COLO668 (cell line): Measurements from ENCODE around the gene ZFX.

Source experiments
- DNase-seq: peaks from one replicate; lab custom pipeline; 2025; ENCODE audit not compliant: unreplicated experiment; lab: John Stamatoyannopoulos, UW

ZFX gene

GRCh38 chrX:24198101-24198500, 48.6 kb downstream of the ZFX start:
- DNase-seq, result no peak

- no peak for DNase-seq
Measured at GRCh38 chrX:24200133-24200532, 50.6 kb downstream of the ZFX start.

- DNase-seq, result no peak
Measured at GRCh38 chrX:24201216-24201615, 51.7 kb downstream of the ZFX start.

- DNase-seq, result no peak
Measured at GRCh38 chrX:24202465-24203031, 53.0 kb downstream of the ZFX start.

GRCh38 chrX:24203072-24203808, 53.7 kb downstream of the ZFX start:
- no peak for DNase-seq

GRCh38 chrX:24204331-24204730, 54.8 kb downstream of the ZFX start:
- DNase-seq, result no peak

- DNase-seq, result no peak
Measured at GRCh38 chrX:24204958-24205357, 55.4 kb downstream of the ZFX start.

- no peak for DNase-seq
Measured at GRCh38 chrX:24207826-24208225, 58.3 kb downstream of the ZFX start.

- no peak for DNase-seq
Measured at GRCh38 chrX:24208496-24209240, 59.1 kb downstream of the ZFX start.

- no peak for DNase-seq
Measured at GRCh38 chrX:24210190-24210589, 60.7 kb downstream of the ZFX start.

GRCh38 chrX:24214568-24214967, 65.0 kb downstream of the ZFX start:
- DNase-seq, result no peak

GRCh38 chrX:24215272-24215671, 65.7 kb downstream of the ZFX start:
- DNase-seq, result no peak

- DNase-seq, result no peak
Measured at GRCh38 chrX:24216037-24216436, 66.5 kb downstream of the ZFX start.

GRCh38 chrX:24216827-24217226, 67.3 kb downstream of the ZFX start:
- no peak for DNase-seq

GRCh38 chrX:24219320-24219719, 69.8 kb downstream of the ZFX start:
- DNase-seq, result no peak

- no peak for DNase-seq
Measured at GRCh38 chrX:24221872-24222271, 72.3 kb downstream of the ZFX start.

GRCh38 chrX:24225265-24225664, 75.7 kb downstream of the ZFX start:
- DNase-seq, result no peak

- DNase-seq, result no peak
Measured at GRCh38 chrX:24226176-24226575, 76.6 kb downstream of the ZFX start.

GRCh38 chrX:24228596-24228995, 79.1 kb downstream of the ZFX start:
- no peak for DNase-seq

GRCh38 chrX:24229400-24229879, 79.9 kb downstream of the ZFX start:
- no peak for DNase-seq

GRCh38 chrX:24229976-24230375, 80.4 kb downstream of the ZFX start:
- DNase-seq, result no peak

- no peak for DNase-seq
Measured at GRCh38 chrX:24231131-24231540, 81.6 kb downstream of the ZFX start.
